Keratinocyte (primary cell): ENCODE results near the gene C2orf81. TPM values are rescaled to one million over a fixed set of nuclear protein-coding genes. Genes with fewer than 3 reads are reported as not detected.
"Not testable (repeated sequence)": the region's sequence is repeated elsewhere in the genome, so short reads cannot be mapped to it uniquely, and the experiment has no call there.

Experiments used
- DNase-seq: peaks from one replicate; pipeline ENCODE4 v3.0.0-alpha.2; 2011; ENCODE audit warnings: low read depth, missing footprints, low spot score
- FAIRE-seq: peaks from 2 replicates; lab custom pipeline; 2011; peaks lifted over from hg19 to GRCh38; lab: Jason Lieb, UNC
- H2AFZ ChIP-seq: 2 replicates; pipeline ENCODE4 v1.6.0; 2012; ENCODE audit warnings: low read length, control low read depth, inconsistent platforms; ENCODE audit not compliant: control insufficient read depth
- H3K27ac ChIP-seq: 2 replicates; pipeline ENCODE4 v1.5.1; 2011; ENCODE audit warnings: low read length; ENCODE audit not compliant: control insufficient read depth, insufficient read depth
- H3K27me3 ChIP-seq: 3 replicates; pipeline ENCODE4 v1.6.0; 2011; ENCODE audit warnings: low read length; ENCODE audit not compliant: control insufficient read depth, insufficient read depth; ENCODE audit errors: extremely low read depth
- H3K36me3 ChIP-seq, 2 experiments: 2 replicates in 1 of 2; 3 replicates in 1 of 2; pipeline ENCODE4 v1.5.1; 2011; ENCODE audit warnings: low read length in 2 of 2, mild to moderate bottlenecking in 1 of 2; ENCODE audit not compliant: control insufficient read depth in 2 of 2, insufficient read depth in 2 of 2; ENCODE audit errors: extremely low read depth in 1 of 2
- H3K4me1 ChIP-seq: 3 replicates; pipeline ENCODE4 v1.5.1; 2011; ENCODE audit warnings: low read length; ENCODE audit not compliant: control insufficient read depth, insufficient read depth; ENCODE audit errors: extremely low read depth
- H3K4me2 ChIP-seq: 3 replicates; pipeline ENCODE4 v1.6.0; 2011; ENCODE audit warnings: low read depth, low read length; ENCODE audit not compliant: control insufficient read depth, insufficient read depth; ENCODE audit errors: extremely low read depth
- H3K4me3 ChIP-seq, 3 experiments: fragments of 200-600 bp in 1 of 3; sonication (generic) in 1 of 3; 2 replicates in 2 of 3; 3 replicates in 1 of 3; pipeline ENCODE4 v1.5.1; 2011 to 2016; ENCODE audit warnings: low read length in 3 of 3, mild to moderate bottlenecking in 3 of 3, control low read depth in 2 of 3, inconsistent platforms in 1 of 3, low read depth in 1 of 3, mixed read lengths in 1 of 3, mixed run types in 1 of 3, moderate library complexity in 1 of 3; ENCODE audit not compliant: control insufficient read depth in 2 of 3, insufficient read depth in 2 of 3; ENCODE audit errors: extremely low read depth in 1 of 3
- H3K79me2 ChIP-seq: 2 replicates; pipeline ENCODE4 v1.6.0; 2012; ENCODE audit warnings: low read length; ENCODE audit not compliant: control insufficient read depth, insufficient read depth
- H3K9ac ChIP-seq: 3 replicates; pipeline ENCODE4 v1.6.0; 2011; ENCODE audit warnings: low read length; ENCODE audit not compliant: control insufficient read depth, insufficient read depth; ENCODE audit errors: extremely low read depth
- H3K9me1 ChIP-seq: 3 replicates; pipeline ENCODE4 v1.6.0; 2011; ENCODE audit warnings: low read length; ENCODE audit not compliant: control insufficient read depth, insufficient read depth; ENCODE audit errors: extremely low read depth
- H3K9me3 ChIP-seq: 2 replicates; pipeline ENCODE4 v1.5.1; 2012; ENCODE audit warnings: low read depth, low read length; ENCODE audit not compliant: control insufficient read depth
- H4K20me1 ChIP-seq: 3 replicates; pipeline ENCODE4 v1.6.0; 2011; ENCODE audit warnings: low read length; ENCODE audit not compliant: control insufficient read depth, insufficient read depth; ENCODE audit errors: extremely low read depth
- CTCF ChIP-seq, 3 experiments: IDR thresholded peaks in 1 of 3; conservative IDR thresholded peaks in 1 of 3; optimal IDR thresholded peaks in 1 of 3; 2 replicates in 2 of 3; 3 replicates in 1 of 3; pipeline versions ENCODE3 to v1.5.1; 2011; ENCODE audit warnings: low read length in 3 of 3, mild to moderate bottlenecking in 3 of 3, moderate library complexity in 2 of 3, control low read depth in 1 of 3, inconsistent platforms in 1 of 3; ENCODE audit not compliant: insufficient read depth in 2 of 3; ENCODE audit errors: extremely low read depth in 1 of 3
- EZH2 ChIP-seq: IDR thresholded peaks from one replicate; pipeline ENCODE4 v1.6.1; 2012; ENCODE audit warnings: inconsistent platforms, mild to moderate bottlenecking, low read length, moderate library complexity
- dilution Hi-C: fragments of 300-500 bp; cut with MboI; formaldehyde crosslinking; loops from one replicate; pipeline ENCODE4 v1.7.0; 2020; ENCODE audit warnings: low sequenced_read_pairs; ENCODE audit not compliant: extremely low pct_ligation_motif_present
- polyA plus RNA-seq, 5 experiments: library from polyadenylated mRNA; depleted of rRNA in 3 of 5; stranded (reverse) in 3 of 5; stranded (forward) in 1 of 5; unstranded in 1 of 5; fragments of >200 nt; gene quantifications; 1 replicate in 1 of 5; 2 replicates in 3 of 5; 3 replicates in 1 of 5; pipeline versions ENCODE4 v1.2.1 to v1.2.3, GENCODE V29; 2011 to 2012; ENCODE audit warnings: missing spikeins in 2 of 5, low read depth in 1 of 5, low replicate concordance in 1 of 5

The C2orf81 gene
- polyA plus RNA-seq, 1 donor (not counting 4 experiments of a cell fraction or from before 2014, with no cell fraction given) = 0.58 TPM

GRCh38 chr2:74459503-74460118 lies 38.2 kb upstream of the C2orf81 start:
- peaks cover 17% of the 10 kb centered on the region for H3K4me1 ChIP-seq
- DNase-seq, dilution Hi-C loops, H3K9ac ChIP-seq, H3K27me3 ChIP-seq, H3K9me3 ChIP-seq, H3K27ac ChIP-seq, H4K20me1 ChIP-seq, H3K9me1 ChIP-seq, H2AFZ ChIP-seq, FAIRE-seq: not testable (repeated sequence)
- peaks cover 12 to 25% of the 10 kb centered on the region in 2 experiments for H3K36me3 ChIP-seq
- peaks cover 33% of the 10 kb centered on the region for H3K79me2 ChIP-seq
- H3K4me3 ChIP-seq = peak overlapping the region in 2 of 3 experiments; percentile 23 to 67
- peak overlapping the region; percentile 71 for H3K4me2 ChIP-seq

GRCh38 chr2:74458938-74459363 lies 37.5 kb upstream of the C2orf81 start:
- Histone ChIP-seq H3K9ac (peak overlapping the region; percentile 73), H3K27ac (peak overlapping the region; percentile 45), H3K4me3 (peak overlapping the region; percentile 58 to 78 (median 67)), H3K27me3 (no peaks in the 10 kb centered on the region), H3K79me2 (peaks cover 26% of the 10 kb centered on the region), H3K9me3 (no peaks in the 10 kb centered on the region), H4K20me1 (no peaks in the 10 kb centered on the region), H2AFZ (no peak overlapping the region), H3K36me3 (peaks cover 12 to 25% of the 10 kb centered on the region in 2 experiments), H3K4me1 (peaks cover 21% of the 10 kb centered on the region), H3K9me1 (no peaks in the 10 kb centered on the region), H3K4me2 (peak overlapping the region; percentile 71)
- FAIRE-seq = no peak
- no peak for TF ChIP-seq EZH2
- TF ChIP-seq CTCF (optimal IDR thresholded peaks at IDR 0.05 in 1 of 3, IDR thresholded peaks at IDR 0.05 in 1 of 3, conservative IDR thresholded peaks at IDR 0.05 in 1 of 3; ENCODE audit: extremely low read depth in 1 of 3, insufficient read depth in 2 of 3, low read length in 3 of 3) = no peak
- dilution Hi-C loops = no loop called here
- no peak for DNase-seq
